ES-I3 (cell line): ENCODE data around the gene CCDC157.

Source experiments
- H3K36me3 ChIP-seq: 2 replicates; pipeline ENCODE4 v1.6.1; 2013; ENCODE audit warnings: mild to moderate bottlenecking, low read length, control low read depth, moderate library complexity; ENCODE audit not compliant: insufficient read depth
- H3K4me1 ChIP-seq: 2 replicates; pipeline ENCODE4 v1.6.1; 2013; ENCODE audit warnings: mild to moderate bottlenecking, control low read depth, low read length; ENCODE audit not compliant: insufficient read depth
- H3K9ac ChIP-seq: 2 replicates; pipeline ENCODE4 v1.6.1; 2013; ENCODE audit warnings: low read depth, mild to moderate bottlenecking, low read length, moderate library complexity
- H3K9me3 ChIP-seq: 2 replicates; pipeline ENCODE4 v1.6.1; 2013; ENCODE audit warnings: mild to moderate bottlenecking, low read length, moderate library complexity; ENCODE audit not compliant: control insufficient read depth, insufficient read depth

Gene CCDC157

GRCh38 chr22:30414525-30415047 lies 57.8 kb downstream of the CCDC157 start:
- Histone ChIP-seq H3K9ac (no peak overlapping the region), H3K4me1 (no peaks in the 10 kb centered on the region), H3K9me3 (no peaks in the 10 kb centered on the region), H3K36me3 (peaks cover 13% of the 10 kb centered on the region)

- Histone ChIP-seq H3K36me3 (peaks cover 13% of the 10 kb centered on the region), H3K9me3 (no peaks in the 10 kb centered on the region), H3K9ac (no peak overlapping the region), H3K4me1 (no peaks in the 10 kb centered on the region)
These were observed 59.6 kb downstream of the CCDC157 start for GRCh38 chr22:30416403-30416802.

DNA sequence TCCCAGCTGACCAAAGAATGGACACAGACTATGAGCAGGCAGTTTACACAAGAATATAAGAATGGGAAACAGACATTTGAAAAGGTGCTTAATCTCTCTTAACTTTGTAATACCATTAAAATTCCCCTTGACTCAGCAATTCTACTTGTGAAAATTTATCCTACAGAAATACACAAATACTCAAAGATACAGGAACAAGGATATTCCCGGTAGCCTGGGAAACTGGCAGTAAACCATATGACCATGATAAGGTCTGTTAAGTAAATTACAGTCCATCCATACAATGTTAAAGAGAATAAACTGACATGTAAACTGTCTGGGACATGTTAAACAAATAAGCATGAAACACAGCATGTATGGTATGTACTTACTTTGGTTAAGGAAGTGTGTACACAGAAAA lies 60.0 kb downstream of the CCDC157 start:
- Histone ChIP-seq H3K9ac (no peak overlapping the region), H3K4me1 (peaks cover 4% of the 10 kb centered on the region; the same call in 1 of the 2 replicates), H3K36me3 (peaks cover 13% of the 10 kb centered on the region), H3K9me3 (no peaks in the 10 kb centered on the region)

- H3K9me3 ChIP-seq: no peaks in the 10 kb centered on the region
- H3K4me1 ChIP-seq: peaks cover 13% of the 10 kb centered on the region
- peaks cover 13% of the 10 kb centered on the region; the same call in 1 of the 2 replicates for H3K36me3 ChIP-seq
- H3K9ac ChIP-seq: no peak overlapping the region
These were observed 63.7 kb downstream of the CCDC157 start for GRCh38 chr22:30420347-30421125.

- Histone ChIP-seq H3K36me3 (0 out of 2 replicates have a peak, but pooled peaks cover 3% of the 10 kb centered on the region), H3K4me1 (peaks cover 13% of the 10 kb centered on the region), H3K9ac (no peak overlapping the region; the same call in 1 of the 2 replicates), H3K9me3 (no peaks in the 10 kb centered on the region)
These were observed 65.1 kb downstream of the CCDC157 start for GRCh38 chr22:30421695-30422480.

GRCh38 chr22:30422481-30423300 lies 65.9 kb downstream of the CCDC157 start:
- Histone ChIP-seq H3K9ac (peak overlapping the region; percentile 57), H3K9me3 (no peaks in the 10 kb centered on the region), H3K4me1 (peaks cover 13% of the 10 kb centered on the region), H3K36me3 (0 out of 2 replicates have a peak, but pooled peaks cover 2% of the 10 kb centered on the region)

DNA sequence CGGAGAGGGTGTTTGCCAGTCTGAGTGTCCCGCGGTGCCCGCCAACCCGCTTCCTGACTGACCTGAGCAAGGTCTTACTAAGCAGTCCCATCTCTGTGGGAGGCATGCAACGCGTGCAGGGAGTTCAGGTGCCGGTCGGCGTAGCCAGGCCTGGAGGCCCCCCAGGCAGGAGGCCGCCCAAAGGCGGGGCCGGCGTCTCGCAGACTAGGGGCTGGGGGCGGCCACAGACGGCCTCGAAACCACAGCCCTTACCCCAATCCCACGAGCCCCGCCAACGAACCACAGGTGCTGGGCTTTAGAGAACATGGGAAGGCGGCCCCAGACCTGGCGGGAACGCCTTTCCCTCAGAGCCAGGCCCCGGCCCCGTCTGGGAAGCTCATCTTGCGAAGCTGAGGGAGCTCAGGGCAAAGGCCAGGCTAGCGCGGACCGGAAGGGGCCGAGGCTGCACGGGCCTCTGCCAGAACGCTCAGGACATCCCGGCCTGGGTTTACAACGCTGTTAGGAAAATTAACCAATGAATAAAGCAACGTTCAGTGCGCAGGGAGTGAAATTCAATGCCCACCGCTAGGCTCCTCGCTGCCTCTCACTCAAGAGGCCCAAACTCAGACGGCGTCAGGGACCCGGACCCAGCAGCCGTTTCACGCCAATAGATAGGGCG lies 66.6 kb downstream of the CCDC157 start:
- Histone ChIP-seq H3K4me1 (peaks cover 13% of the 10 kb centered on the region), H3K9ac (peak overlapping the region; percentile 57), H3K9me3 (no peaks in the 10 kb centered on the region), H3K36me3 (no peaks in the 10 kb centered on the region)

DNA sequence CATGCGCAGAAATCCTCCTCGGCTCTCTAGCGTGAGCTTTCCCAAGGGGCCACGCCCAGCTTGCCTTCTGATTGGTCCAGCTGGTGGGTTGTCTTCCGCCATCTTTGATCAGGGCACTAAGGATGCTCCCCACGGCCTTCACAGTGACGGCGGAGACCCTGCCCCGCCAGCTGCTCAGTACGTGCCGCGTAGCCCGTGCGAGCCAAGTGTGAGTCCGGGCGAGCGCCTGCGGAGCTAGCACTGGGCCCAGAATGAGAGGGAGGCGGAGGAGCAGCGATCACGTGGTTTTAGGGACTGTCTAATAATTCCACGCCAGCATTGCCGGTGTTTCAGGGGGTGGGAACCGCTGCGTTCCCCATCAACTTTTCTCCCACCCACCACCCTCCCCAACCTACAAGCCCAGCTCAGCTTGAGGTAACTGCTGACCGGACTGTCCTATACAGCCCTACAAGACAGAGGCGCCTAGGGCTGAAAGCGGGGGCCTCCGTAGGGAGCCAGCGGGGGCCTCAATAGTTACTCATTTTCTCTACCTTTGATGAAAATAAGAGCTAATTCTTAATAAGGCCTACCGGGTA lies 67.2 kb downstream of the CCDC157 start:
- no peaks in the 10 kb centered on the region for H3K9me3 ChIP-seq
- H3K4me1 ChIP-seq: peaks cover 13% of the 10 kb centered on the region
- no peaks in the 10 kb centered on the region for H3K36me3 ChIP-seq
- peak overlapping the region; percentile 57 for H3K9ac ChIP-seq

- H3K36me3 ChIP-seq: no peaks in the 10 kb centered on the region
- peak overlapping the region; percentile 57 for H3K9ac ChIP-seq
- H3K9me3 ChIP-seq: no peaks in the 10 kb centered on the region
- peaks cover 13% of the 10 kb centered on the region for H3K4me1 ChIP-seq
These were observed 67.9 kb downstream of the CCDC157 start for GRCh38 chr22:30424534-30425326.

- Histone ChIP-seq H3K36me3 (no peaks in the 10 kb centered on the region), H3K9me3 (no peaks in the 10 kb centered on the region), H3K4me1 (peaks cover 13% of the 10 kb centered on the region), H3K9ac (peak overlapping the region; percentile 57; the same call in 1 of the 2 replicates)
These were observed 68.5 kb downstream of the CCDC157 start for GRCh38 chr22:30425327-30425615.

- H3K36me3 ChIP-seq: no peaks in the 10 kb centered on the region
- H3K9me3 ChIP-seq: no peaks in the 10 kb centered on the region
- H3K9ac ChIP-seq: peak within 1 kb of the TSS; percentile 57
- peaks cover 13% of the 10 kb centered on the region for H3K4me1 ChIP-seq
These were observed 69.0 kb downstream of the CCDC157 start, which contains the start of gene MTFP1 for GRCh38 chr22:30425616-30426387. MTFP1 (plus strand) TSS chr22:30425768; CDS start chr22:30425880, 112 bp downstream.
